MM.1S (cell line): ENCODE results near the gene RMND1.

Source experiments
- EZH2 ChIP-seq: fragments of 300-600 bp; sonication (generic); optimal IDR thresholded peaks from 2 replicates; pipeline ENCODE3; 2017; ENCODE audit warnings: low read depth, mild to moderate bottlenecking, antibody characterized with exemption, low read length, mixed read lengths
- EZH2phosphoT487 ChIP-seq: fragments of 300-600 bp; sonication (generic); IDR thresholded peaks from 2 replicates; pipeline ENCODE4 v1.6.1; 2018; ENCODE audit warnings: antibody characterized with exemption, low read length
- TF ChIP-seq, protein P1 (sequence below): fragments of 300-600 bp; sonication (generic); IDR thresholded peaks from 2 replicates; pipeline ENCODE4 v1.5.1; 2016; ENCODE audit warnings: antibody characterized with exemption, low read length, mixed read lengths

GRCh38 chr6:151359486-151359885, 92.4 kb downstream of the RMND1 start:
- TF ChIP-seq, protein P1, sequence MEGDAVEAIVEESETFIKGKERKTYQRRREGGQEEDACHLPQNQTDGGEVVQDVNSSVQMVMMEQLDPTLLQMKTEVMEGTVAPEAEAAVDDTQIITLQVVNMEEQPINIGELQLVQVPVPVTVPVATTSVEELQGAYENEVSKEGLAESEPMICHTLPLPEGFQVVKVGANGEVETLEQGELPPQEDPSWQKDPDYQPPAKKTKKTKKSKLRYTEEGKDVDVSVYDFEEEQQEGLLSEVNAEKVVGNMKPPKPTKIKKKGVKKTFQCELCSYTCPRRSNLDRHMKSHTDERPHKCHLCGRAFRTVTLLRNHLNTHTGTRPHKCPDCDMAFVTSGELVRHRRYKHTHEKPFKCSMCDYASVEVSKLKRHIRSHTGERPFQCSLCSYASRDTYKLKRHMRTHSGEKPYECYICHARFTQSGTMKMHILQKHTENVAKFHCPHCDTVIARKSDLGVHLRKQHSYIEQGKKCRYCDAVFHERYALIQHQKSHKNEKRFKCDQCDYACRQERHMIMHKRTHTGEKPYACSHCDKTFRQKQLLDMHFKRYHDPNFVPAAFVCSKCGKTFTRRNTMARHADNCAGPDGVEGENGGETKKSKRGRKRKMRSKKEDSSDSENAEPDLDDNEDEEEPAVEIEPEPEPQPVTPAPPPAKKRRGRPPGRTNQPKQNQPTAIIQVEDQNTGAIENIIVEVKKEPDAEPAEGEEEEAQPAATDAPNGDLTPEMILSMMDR: no peak
- TF ChIP-seq EZH2phosphoT487 (no peak), EZH2 (no peak)
